GM19395 (cell line): ENCODE data around the gene PDE11A.
"Not testable (repeated sequence)": the region's sequence is repeated elsewhere in the genome, so short reads cannot be mapped to it uniquely, and the experiment has no call there.

Experiments used
- ATAC-seq: cut with Tn5 transposase; IDR thresholded peaks from one replicate; pipeline ENCODE4 v1.9.1; 2021; ENCODE audit warnings: mild to moderate bottlenecking, moderate library complexity; ENCODE audit not compliant: unreplicated experiment

PDE11A gene

GRCh38 chr2:178012639-178013038 lies 59.9 kb downstream of the PDE11A start:
- no peak for ATAC-seq

- no peak for ATAC-seq
Observed at GRCh38 chr2:178009813-178010212, 62.8 kb downstream of the PDE11A start.

- ATAC-seq: no peak
Observed at GRCh38 chr2:178008636-178009289, 63.8 kb downstream of the PDE11A start.

DNA sequence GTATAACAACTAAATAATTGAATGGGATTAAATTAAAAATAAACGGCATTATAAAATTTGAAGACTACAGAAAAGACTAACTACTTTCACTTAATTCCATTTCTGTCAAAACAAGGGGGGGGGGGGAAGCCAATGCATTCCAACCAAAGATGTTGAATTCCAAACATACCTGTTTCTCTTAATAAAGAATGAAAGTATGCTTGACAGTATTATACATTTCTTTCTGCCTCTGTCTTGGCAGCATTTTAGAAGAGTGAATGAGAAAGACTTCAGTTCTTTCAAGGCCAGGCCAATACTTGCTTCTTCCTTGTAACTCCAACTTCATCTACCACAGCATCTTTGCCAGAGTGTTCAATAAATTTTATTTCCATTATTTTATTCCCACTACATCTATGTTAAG lies 65.9 kb downstream of the PDE11A start:
- ATAC-seq: no peak

- ATAC-seq: no peak
Observed at GRCh38 chr2:178005756-178006155, 66.8 kb downstream of the PDE11A start.

DNA sequence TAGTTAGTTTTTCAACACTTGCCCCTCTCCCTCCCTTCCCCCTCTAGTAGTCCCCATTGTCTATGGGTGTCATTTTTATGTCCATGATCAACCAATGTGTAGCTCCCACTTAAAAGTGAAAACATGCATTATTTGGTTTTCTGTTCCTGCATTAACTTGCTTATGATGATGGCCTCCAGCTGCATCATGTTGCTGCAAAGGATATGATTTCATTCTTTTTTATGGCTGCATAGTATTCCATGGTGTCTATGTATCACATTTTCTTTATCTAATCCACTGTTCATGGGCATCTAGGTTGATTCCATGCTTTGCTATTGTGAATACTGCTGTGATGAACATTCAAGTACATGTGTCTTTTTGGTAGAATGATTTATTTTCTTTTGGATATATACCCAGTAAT lies 70.5 kb downstream of the PDE11A start:
- no peak for ATAC-seq

DNA sequence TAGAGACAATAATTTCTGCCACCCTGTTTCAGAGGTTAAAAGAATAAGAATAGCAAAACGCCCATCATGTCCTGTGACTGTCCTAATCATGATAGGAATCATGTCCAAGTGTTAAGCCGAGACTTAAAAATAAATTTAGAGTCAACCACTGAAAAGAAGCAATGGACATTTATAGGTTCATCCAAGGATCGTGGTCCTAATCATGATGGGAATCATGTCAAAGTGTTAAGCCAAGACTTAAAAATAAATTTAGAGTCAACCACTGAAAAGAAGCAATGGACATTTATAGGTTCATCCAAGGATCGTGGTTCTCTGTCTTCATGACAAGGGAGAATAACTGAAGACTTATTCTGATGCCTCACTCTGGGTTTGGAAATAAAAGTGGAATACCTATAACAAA lies 73.6 kb downstream of the PDE11A start:
- ATAC-seq: no peak

DNA sequence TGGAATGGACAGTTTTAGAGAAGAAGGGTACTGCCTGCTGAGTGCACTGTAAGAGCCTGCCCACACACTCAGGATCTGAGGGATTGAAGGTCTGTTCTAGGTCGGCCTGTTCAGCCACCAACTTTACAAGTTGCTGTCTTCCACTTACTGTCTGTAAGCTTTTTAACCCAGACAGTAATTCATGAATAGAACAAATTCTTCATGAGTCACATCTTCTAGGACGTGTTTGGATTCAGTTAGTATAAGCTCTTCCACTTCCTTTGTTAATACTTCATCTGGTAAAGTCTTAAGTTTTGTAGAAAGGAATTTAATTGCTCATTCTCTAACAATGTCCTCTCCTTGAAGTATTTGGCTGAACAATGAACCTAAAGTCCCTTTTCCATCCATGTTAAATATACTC lies 74.6 kb downstream of the PDE11A start:
- no peak for ATAC-seq

GRCh38 chr2:177992992-177993391 lies 79.6 kb downstream of the PDE11A start:
- ATAC-seq: no peak

DNA sequence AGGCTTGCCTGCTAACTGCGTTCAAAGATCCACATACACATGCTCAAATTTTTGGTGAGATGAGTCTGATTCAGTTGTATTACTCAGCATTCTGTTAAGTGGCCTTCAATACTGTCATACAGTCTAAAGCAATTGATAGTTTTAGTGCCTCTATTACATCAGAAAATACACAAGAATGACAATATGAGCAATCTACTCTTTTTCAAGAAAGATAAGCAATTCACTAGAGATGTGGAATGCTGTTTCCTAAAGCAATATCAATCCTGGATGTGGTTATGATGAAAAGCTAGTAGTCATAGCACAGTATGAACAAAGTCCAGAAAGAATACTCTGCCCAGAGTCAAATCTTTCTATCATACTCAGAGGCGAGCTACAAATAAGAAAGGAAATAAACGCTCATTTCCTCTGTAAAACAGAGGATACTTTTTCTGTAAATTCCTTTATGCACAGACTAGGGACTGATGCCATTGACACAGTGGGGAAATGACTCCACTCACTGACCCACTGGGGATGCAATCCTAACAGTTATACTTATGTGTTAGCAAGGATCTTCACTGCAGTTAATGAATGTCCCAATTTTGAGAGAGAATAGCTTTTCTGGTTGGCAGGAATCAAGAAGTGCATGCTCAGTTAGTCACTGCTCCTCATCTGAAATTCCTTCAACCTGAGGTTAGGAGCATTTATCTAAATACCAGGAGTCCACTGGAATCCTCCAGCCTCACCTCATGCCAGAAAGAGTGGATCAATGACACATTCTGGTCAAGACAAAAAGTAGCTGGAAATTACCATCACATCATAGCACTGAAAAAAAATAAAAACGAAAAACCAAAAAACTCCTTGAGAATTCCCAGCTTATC lies 83.3 kb downstream of the PDE11A start:
- ATAC-seq: no peak

- no peak for ATAC-seq
Observed at GRCh38 chr2:177984749-177985148, 87.8 kb downstream of the PDE11A start.

GRCh38 chr2:177983183-177983788 lies 89.3 kb downstream of the PDE11A start:
- ATAC-seq: peak; percentile 86

GRCh38 chr2:177972782-177973181 lies 99.8 kb downstream of the PDE11A start:
- no peak for ATAC-seq

DNA sequence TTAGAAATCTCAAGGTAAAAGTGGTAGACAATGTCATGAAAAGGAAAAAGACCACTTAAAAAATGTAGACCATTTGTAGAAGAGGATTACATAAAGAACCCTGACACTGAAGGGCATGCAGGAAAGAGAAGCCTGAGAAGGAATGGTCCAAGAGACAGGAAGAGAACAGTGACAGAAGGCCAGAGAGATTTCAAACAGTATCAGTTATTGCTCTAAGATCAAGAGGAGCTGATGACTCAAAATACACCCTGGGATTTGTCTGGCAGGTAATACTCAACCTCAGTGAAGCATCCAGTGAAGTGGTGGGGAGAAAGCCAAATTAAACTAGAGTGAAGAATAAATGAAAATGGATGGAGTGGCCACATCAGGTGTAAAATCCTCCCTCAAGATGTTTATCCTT lies 100.5 kb downstream of the PDE11A start:
- ATAC-seq: no peak

- no peak for ATAC-seq
Observed at GRCh38 chr2:177970670-177971454, 101.7 kb downstream of the PDE11A start.

GRCh38 chr2:177964892-177965291 lies 107.7 kb downstream of the PDE11A start:
- ATAC-seq: no peak

DNA sequence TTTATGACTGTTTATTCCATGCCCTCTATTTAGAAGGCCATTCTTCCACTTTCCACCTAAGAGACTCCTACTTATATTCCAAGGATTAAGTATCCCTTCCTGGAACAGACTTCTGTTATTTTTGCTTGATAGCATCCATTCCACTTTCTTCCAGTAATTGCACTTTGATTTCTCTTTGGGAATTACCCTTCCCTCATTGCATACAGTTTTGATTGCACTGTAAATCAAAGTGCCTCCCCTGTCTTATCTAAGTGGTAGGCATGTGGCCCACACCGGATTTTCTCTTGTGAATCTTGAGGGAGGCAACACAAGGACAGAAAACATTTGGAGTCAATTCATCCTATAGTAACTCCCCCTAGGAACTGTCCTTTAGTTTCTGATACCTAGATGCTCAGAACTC lies 120.4 kb downstream of the PDE11A start:
- ATAC-seq: no peak

GRCh38 chr2:177947598-177947997 lies 125.0 kb downstream of the PDE11A start:
- not testable (repeated sequence) for ATAC-seq

DNA sequence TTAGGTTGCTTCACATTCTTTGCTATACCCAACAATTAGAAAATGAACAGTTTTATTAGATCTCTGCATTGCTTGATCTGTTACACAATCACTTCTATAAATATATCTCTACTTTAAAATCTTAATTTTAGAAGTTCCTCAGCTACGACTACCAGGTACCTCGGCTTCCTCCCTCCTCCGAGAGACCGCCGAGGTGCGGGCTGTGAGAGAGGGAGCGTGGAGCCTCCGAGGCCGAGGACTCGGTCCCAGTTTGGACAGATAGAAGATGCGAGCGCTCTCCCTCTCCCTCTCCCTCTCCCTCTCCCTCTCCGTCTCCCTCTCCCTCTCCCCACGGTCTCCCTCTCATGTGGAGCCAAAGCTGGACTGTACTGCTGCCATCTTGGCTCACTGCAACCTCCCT lies 128.0 kb downstream of the PDE11A start:
- ATAC-seq: not testable (repeated sequence)

DNA sequence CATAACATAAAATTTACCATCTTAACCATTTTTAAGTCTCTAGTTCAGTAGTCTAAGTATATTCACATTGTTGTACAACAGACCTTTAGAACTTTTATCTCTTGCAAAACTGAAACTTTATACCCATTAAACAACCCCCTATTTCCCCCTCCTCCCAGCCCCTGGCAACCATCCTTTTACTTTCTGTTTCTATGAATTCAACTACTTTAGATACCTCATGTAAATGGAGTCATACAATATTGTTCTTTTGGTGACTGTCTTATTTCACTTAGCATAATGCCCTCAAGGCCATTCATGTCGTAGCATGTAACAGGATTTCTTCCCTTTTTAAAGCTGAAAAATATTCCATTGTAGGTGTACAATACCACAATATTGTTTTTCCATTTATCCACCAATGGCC lies 129.8 kb downstream of the PDE11A start:
- no peak for ATAC-seq

GRCh38 chr2:177939211-177939610 lies 133.4 kb downstream of the PDE11A start:
- ATAC-seq: no peak
